Naive thymus-derived CD4-positive, alpha-beta T cell (primary cell): Measurements from ENCODE around the gene FOXC2. TPM values are rescaled to one million over a fixed set of nuclear protein-coding genes. Genes with fewer than 3 reads are reported as not detected.
A peak's percentile ranks its signal among the peaks of the same experiment; 100 is the strongest.

Source experiments
- ATAC-seq: fragments of 150-1000 bp; cut with Tn5 transposase; 2 replicates; pipeline ENCODE4 v1.10.0; 2021; ENCODE audit warnings: mild to moderate bottlenecking, moderate library complexity
- CTCF ChIA-PET: fragments of 350-600 bp; sonication (Branson Sonifier 250); formaldehyde crosslinking; loops from one replicate; lab custom pipeline; 2021; ENCODE audit warnings: antibody characterized with exemption; lab: Charles Lee
- POLR2A ChIA-PET: fragments of 350-600 bp; sonication (Branson Sonifier 250); formaldehyde crosslinking; loops from one replicate; lab custom pipeline; 2021; ENCODE audit warnings: antibody characterized with exemption, inconsistent platforms; lab: Charles Lee
- DNase-seq, 9 donors: peaks; one replicate each; pipeline versions ENCODE4 v3.0.0 to v3.0.0-alpha.2; 2020 to 2022; ENCODE audit warnings: mixed read lengths in 1 of 9
- H3K27ac ChIP-seq: one replicate; pipeline ENCODE4 v1.7.0; 2013; ENCODE audit warnings: mild to moderate bottlenecking, low read depth, low read length, moderate library complexity
- H3K27me3 ChIP-seq, 2 donors: one replicate each; pipeline ENCODE4 v1.7.0; 2013; ENCODE audit warnings: low read length in 2 of 2, mild to moderate bottlenecking in 2 of 2, moderate library complexity in 2 of 2; ENCODE audit not compliant: control insufficient read depth in 2 of 2, insufficient read depth in 2 of 2
- H3K36me3 ChIP-seq, 3 experiments: 1 replicate in 2 of 3; 2 replicates in 1 of 3; pipeline ENCODE4 v1.7.0; 2013; ENCODE audit warnings: low read length in 3 of 3, mild to moderate bottlenecking in 3 of 3, moderate library complexity in 1 of 3; ENCODE audit not compliant: insufficient read depth in 3 of 3, control insufficient read depth in 2 of 3
- H3K4me1 ChIP-seq, 2 donors: one replicate each; pipeline ENCODE4 v1.7.0; 2013; ENCODE audit warnings: low read length in 2 of 2, mild to moderate bottlenecking in 2 of 2, moderate library complexity in 1 of 2; ENCODE audit not compliant: control insufficient read depth in 2 of 2, insufficient read depth in 2 of 2
- H3K4me3 ChIP-seq: 2 replicates; pipeline ENCODE4 v1.7.0; 2013; ENCODE audit warnings: mild to moderate bottlenecking, low read length
- H3K9me3 ChIP-seq, 3 experiments: 1 replicate in 2 of 3; 2 replicates in 1 of 3; pipeline ENCODE4 v1.7.0; 2013; ENCODE audit warnings: low read length in 3 of 3; ENCODE audit not compliant: control insufficient read depth in 2 of 3
- H3K27ac Mint-ChIP-seq, 9 donors: one replicate each; pipeline ENCODE4 v1.8.0; 2020 to 2022; ENCODE audit warnings: mixed read lengths in 9 of 9, mild to moderate bottlenecking in 8 of 9, moderate library complexity in 5 of 9, inconsistent platforms in 2 of 9
- H3K27me3 Mint-ChIP-seq, 5 donors: one replicate each; pipeline ENCODE4 v1.8.0; 2021 to 2022; ENCODE audit warnings: mixed read lengths in 5 of 5, mild to moderate bottlenecking in 1 of 5
- H3K36me3 Mint-ChIP-seq, 5 donors: one replicate each; pipeline ENCODE4 v1.8.0; 2020 to 2022; ENCODE audit warnings: mixed read lengths in 5 of 5, mild to moderate bottlenecking in 3 of 5, inconsistent platforms in 1 of 5
- H3K4me1 Mint-ChIP-seq, 7 donors: one replicate each; pipeline ENCODE4 v1.8.0; 2020 to 2022; ENCODE audit warnings: mixed read lengths in 7 of 7, mild to moderate bottlenecking in 3 of 7, inconsistent platforms in 1 of 7
- H3K4me3 Mint-ChIP-seq, 10 donors: one replicate each; pipeline ENCODE4 v1.8.0; 2020 to 2022; ENCODE audit warnings: mild to moderate bottlenecking in 10 of 10, mixed read lengths in 10 of 10, moderate library complexity in 6 of 10, inconsistent platforms in 2 of 10
- H3K9me3 Mint-ChIP-seq, 11 donors: one replicate each; pipeline ENCODE4 v1.8.0; 2020 to 2022; ENCODE audit warnings: mixed read lengths in 11 of 11, mild to moderate bottlenecking in 4 of 11, inconsistent platforms in 1 of 11, moderate library complexity in 1 of 11
- intact Hi-C, 2 donors: fragments of 100-400 bp; cut with micrococcal nuclease; formaldehyde crosslinking; loops; one replicate each; pipeline ENCODE4 v1.15.1; 2023
- polyA plus RNA-seq, 2 donors: library from polyadenylated mRNA; unstranded; fragments of 300-500 nt; fragmentation: Illumina TruSeq; gene quantifications; one replicate each; pipeline ENCODE4 v1.2.3, GENCODE V29; 2021
- total RNA-seq, 6 experiments: library from RNA in 5 of 6; stranded (reverse) in 5 of 6; gene quantifications; 1 replicate in 5 of 6; 2 replicates in 1 of 6; pipeline ENCODE4 v1.2.3 and lab custom pipeline; 2021 to 2026

Gene FOXC2
- total and polyA plus RNA-seq, 7 experiments from 2014 or later = not detected

GRCh38 chr16:86558355-86559193 is 8.1 kb upstream of the FOXC2 start:
- DNase-seq = no peak
- CTCF ChIA-PET = interaction anchor here (0.6 kb wide), 1 partner anchor 49 kb away, joined by 3 read pairs; no protein-coding TSS in a partner anchor
- H3K36me3 Mint-ChIP-seq = peaks cover 0 to 7% (median 0%) of the 10 kb centered on the region in 5 donors
- H3K4me3 Mint-ChIP-seq = no peak overlapping the region
- peaks cover 9 to 23% (median 17%) of the 10 kb centered on the region in 5 donors for H3K27me3 Mint-ChIP-seq
- no peak overlapping the region for H3K27ac ChIP-seq
- H3K27me3 ChIP-seq = peaks cover 0 to 3% of the 10 kb centered on the region in 2 donors
- no peak overlapping the region for H3K27ac Mint-ChIP-seq
- H3K4me1 ChIP-seq = peaks cover 0 to 5% of the 10 kb centered on the region in 2 donors
- H3K9me3 ChIP-seq = no peaks in the 10 kb centered on the region
- POLR2A ChIA-PET = interaction anchor here (0.7 kb wide), 2 partner anchors 123 to 1078 kb away, joined by 3 read pairs; no protein-coding TSS in a partner anchor
- no peak for ATAC-seq
- H3K4me3 ChIP-seq = no peak overlapping the region
- peaks cover 6 to 29% (median 21%) of the 10 kb centered on the region in 7 donors for H3K4me1 Mint-ChIP-seq
- peaks cover 0 to 5% (median 0%) of the 10 kb centered on the region in 3 experiments for H3K36me3 ChIP-seq
- intact Hi-C loops = no loop called here
- peaks cover 0 to 5% (median 0%) of the 10 kb centered on the region in 11 donors for H3K9me3 Mint-ChIP-seq

GRCh38 chr16:86559802-86560305 is 6.8 kb upstream of the FOXC2 start:
- Mint-ChIP-seq H3K27ac (no peak overlapping the region), H3K27me3 (peaks cover 22 to 34% (median 30%) of the 10 kb centered on the region in 5 donors), H3K9me3 (peaks cover 0 to 5% (median 0%) of the 10 kb centered on the region in 11 donors), H3K36me3 (no peaks in the 10 kb centered on the region), H3K4me3 (no peak overlapping the region), H3K4me1 (peaks cover 8 to 27% (median 21%) of the 10 kb centered on the region in 7 donors)
- no peak for DNase-seq
- POLR2A ChIA-PET = no interaction called here
- Histone ChIP-seq H3K27me3 (peaks cover 6 to 13% of the 10 kb centered on the region in 2 donors), H3K9me3 (no peaks in the 10 kb centered on the region), H3K36me3 (peaks cover 0 to 2% (median 0%) of the 10 kb centered on the region in 3 experiments), H3K27ac (no peak overlapping the region), H3K4me3 (no peak overlapping the region), H3K4me1 (peaks cover 5 to 8% of the 10 kb centered on the region in 2 donors)
- intact Hi-C loops = loop anchor here (5.0 to 10.0 kb wide), 6 partner anchors 38 to 1205 kb away; partner anchors contain the start of genes FBXO31 (in 1 of the 2) and KLHDC4 (in 1 of the 2)
- CTCF ChIA-PET = no interaction called here
- no peak for ATAC-seq

GRCh38 chr16:86562356-86562755 is 4.3 kb upstream of the FOXC2 start:
- no peaks in the 10 kb centered on the region for H3K36me3 ChIP-seq
- Mint-ChIP-seq H3K27ac (no peak overlapping the region), H3K9me3 (no peaks in the 10 kb centered on the region), H3K27me3 (peaks cover 36 to 47% (median 41%) of the 10 kb centered on the region in 5 donors), H3K4me1 (peaks cover 10 to 34% (median 17%) of the 10 kb centered on the region in 7 donors), H3K4me3 (peak overlapping the region in 1 of 10 donors; percentile 26), H3K36me3 (no peaks in the 10 kb centered on the region)
- no peaks in the 10 kb centered on the region for H3K9me3 ChIP-seq
- no peak for DNase-seq
- peaks cover 14 to 20% of the 10 kb centered on the region in 2 donors for H3K27me3 ChIP-seq
- intact Hi-C loops = loop anchor here (2.0 to 10.0 kb wide), 7 partner anchors 40 to 1202 kb away; partner anchors contain the start of genes FBXO31 (in 1 of the 2) and KLHDC4 (in 1 of the 2)
- ChIA-PET POLR2A (interaction anchor here (0.7 kb wide), 1 partner anchor 36 kb away, joined by 3 read pairs; no protein-coding TSS in a partner anchor), CTCF (interaction anchor here (1.4 kb wide), 1 partner anchor 1074 kb away, joined by 3 read pairs; no protein-coding TSS in a partner anchor)
- H3K27ac ChIP-seq = no peak overlapping the region
- H3K4me1 ChIP-seq = peaks cover 8 to 12% of the 10 kb centered on the region in 2 donors
- ATAC-seq = no peak
- no peak overlapping the region for H3K4me3 ChIP-seq

- no peak overlapping the region for H3K27ac ChIP-seq
- no peaks in the 10 kb centered on the region for H3K36me3 Mint-ChIP-seq
- no peaks in the 10 kb centered on the region for H3K9me3 Mint-ChIP-seq
- no peak overlapping the region for H3K4me3 ChIP-seq
- peak; percentile 57 to 85 (median 81) for DNase-seq
- H3K4me1 Mint-ChIP-seq = peaks cover 10 to 37% (median 17%) of the 10 kb centered on the region in 7 donors
- H3K36me3 ChIP-seq = no peaks in the 10 kb centered on the region
- H3K9me3 ChIP-seq = no peaks in the 10 kb centered on the region
- peak overlapping the region; percentile 45 to 86 (median 72) for H3K4me3 Mint-ChIP-seq
- peak overlapping the region in 2 of 9 donors; percentile 18 to 45 for H3K27ac Mint-ChIP-seq
- ATAC-seq = peak; percentile 100
- H3K27me3 Mint-ChIP-seq = peaks cover 40 to 48% (median 46%) of the 10 kb centered on the region in 5 donors
- ChIA-PET CTCF (interaction anchor here (0.6 to 1.4 kb wide), 4 partner anchors 11 to 1202 kb away, joined by 3 read pairs; partner anchors contain the start of gene KLHDC4), POLR2A (interaction anchor here (0.7 to 0.8 kb wide), 2 partner anchors 9 to 1202 kb away, joined by 3 to 4 read pairs; partner anchors contain the start of genes KLHDC4 and MTHFSD)
- peaks cover 14 to 20% of the 10 kb centered on the region in 2 donors for H3K27me3 ChIP-seq
- H3K4me1 ChIP-seq = peaks cover 8 to 12% of the 10 kb centered on the region in 2 donors
- intact Hi-C loops = loop anchor here (1.0 to 10.0 kb wide), 14 partner anchors 8 to 1206 kb away; partner anchors contain the start of genes KLHDC4 (in 2 of the 2), FBXO31 (in 1 of the 2) and MTHFSD (in 1 of the 2)
These were observed 2.9 kb upstream of the FOXC2 start for GRCh38 chr16:86563469-86564345.

GRCh38 chr16:86565181-86565631 is 1.4 kb upstream of the FOXC2 start:
- Mint-ChIP-seq H3K27me3 (peaks cover 53 to 61% (median 55%) of the 10 kb centered on the region in 5 donors), H3K4me1 (peaks cover 10 to 43% (median 17%) of the 10 kb centered on the region in 7 donors), H3K4me3 (peak overlapping the region in 5 of 10 donors; percentile 20 to 71 (median 45)), H3K27ac (peak overlapping the region in 2 of 9 donors; percentile 6 to 33), H3K36me3 (no peaks in the 10 kb centered on the region), H3K9me3 (no peaks in the 10 kb centered on the region)
- intact Hi-C loops = loop anchor here in 1 of 2 donors (5.0 to 10.0 kb wide), 3 partner anchors 58 to 1200 kb away; partner anchors contain the start of genes FBXO31 and KLHDC4
- Histone ChIP-seq H3K4me1 (peaks cover 8 to 12% of the 10 kb centered on the region in 2 donors), H3K4me3 (no peak overlapping the region), H3K27ac (no peak overlapping the region), H3K27me3 (peaks cover 14 to 26% of the 10 kb centered on the region in 2 donors), H3K9me3 (no peaks in the 10 kb centered on the region), H3K36me3 (no peaks in the 10 kb centered on the region)
- ATAC-seq = no peak
- no peak for DNase-seq
- POLR2A ChIA-PET = no interaction called here
- CTCF ChIA-PET = interaction anchor here (0.7 to 1.1 kb wide), 2 partner anchors 10 to 233 kb away, joined by 3 read pairs; partner anchors contain the start of gene MTHFSD
